Camera-type eye (tissue), 1 donor: ENCODE data around the gene SPC24. TPM values are rescaled to one million over a fixed set of nuclear protein-coding genes. Genes with fewer than 3 reads are reported as not detected.

ENCODE experiments used
- total RNA-seq: library from RNA; depleted of rRNA; stranded (reverse); fragments of >200 nt; gene quantifications from one replicate; pipeline ENCODE4 v1.2.3, GENCODE V29; 2014

SPC24 gene, protein sequence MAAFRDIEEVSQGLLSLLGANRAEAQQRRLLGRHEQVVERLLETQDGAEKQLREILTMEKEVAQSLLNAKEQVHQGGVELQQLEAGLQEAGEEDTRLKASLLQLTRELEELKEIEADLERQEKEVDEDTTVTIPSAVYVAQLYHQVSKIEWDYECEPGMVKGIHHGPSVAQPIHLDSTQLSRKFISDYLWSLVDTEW
- 11.4 TPM for total RNA-seq

DNA sequence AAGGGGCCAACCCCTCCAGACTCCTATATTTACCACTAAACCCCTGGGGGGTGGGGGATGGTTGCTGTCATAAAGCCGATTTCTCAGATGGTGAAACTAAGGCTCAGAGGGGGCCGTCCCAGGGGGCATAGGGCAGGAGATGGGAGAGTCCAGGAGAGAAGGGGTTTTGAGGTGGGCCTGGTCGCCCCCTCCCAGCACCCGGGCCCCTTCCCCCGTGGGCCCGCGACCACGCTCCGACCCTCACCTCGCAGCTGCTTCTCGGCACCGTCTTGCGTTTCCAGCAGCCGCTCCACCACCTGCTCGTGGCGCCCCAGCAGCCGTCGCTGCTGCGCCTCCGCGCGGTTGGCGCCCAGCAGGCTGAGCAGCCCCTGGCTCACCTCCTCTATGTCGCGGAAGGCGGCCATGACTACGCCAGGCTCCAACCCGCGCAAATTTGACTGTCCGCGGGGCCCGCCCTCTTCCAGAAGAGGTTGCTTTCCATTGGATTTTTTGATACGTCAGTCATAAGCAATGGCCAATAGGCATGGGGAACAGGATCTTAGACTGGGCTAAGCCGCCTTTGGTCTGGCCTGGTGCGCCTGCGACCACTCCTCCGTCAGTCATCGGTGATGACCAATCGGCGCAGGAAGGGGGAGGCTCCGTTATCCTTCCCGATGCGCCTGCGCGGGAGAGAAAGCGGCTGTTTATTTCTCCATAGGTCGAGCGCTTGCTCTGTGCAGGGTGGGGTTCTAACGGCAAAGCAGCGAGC is at the start of gene SPC24:
Gene SPC24, minus strand, starts transcription at position 410 of the 748 bp plus-strand sequence. Its CDS starts 6 bp downstream, at position 404.

DNA sequence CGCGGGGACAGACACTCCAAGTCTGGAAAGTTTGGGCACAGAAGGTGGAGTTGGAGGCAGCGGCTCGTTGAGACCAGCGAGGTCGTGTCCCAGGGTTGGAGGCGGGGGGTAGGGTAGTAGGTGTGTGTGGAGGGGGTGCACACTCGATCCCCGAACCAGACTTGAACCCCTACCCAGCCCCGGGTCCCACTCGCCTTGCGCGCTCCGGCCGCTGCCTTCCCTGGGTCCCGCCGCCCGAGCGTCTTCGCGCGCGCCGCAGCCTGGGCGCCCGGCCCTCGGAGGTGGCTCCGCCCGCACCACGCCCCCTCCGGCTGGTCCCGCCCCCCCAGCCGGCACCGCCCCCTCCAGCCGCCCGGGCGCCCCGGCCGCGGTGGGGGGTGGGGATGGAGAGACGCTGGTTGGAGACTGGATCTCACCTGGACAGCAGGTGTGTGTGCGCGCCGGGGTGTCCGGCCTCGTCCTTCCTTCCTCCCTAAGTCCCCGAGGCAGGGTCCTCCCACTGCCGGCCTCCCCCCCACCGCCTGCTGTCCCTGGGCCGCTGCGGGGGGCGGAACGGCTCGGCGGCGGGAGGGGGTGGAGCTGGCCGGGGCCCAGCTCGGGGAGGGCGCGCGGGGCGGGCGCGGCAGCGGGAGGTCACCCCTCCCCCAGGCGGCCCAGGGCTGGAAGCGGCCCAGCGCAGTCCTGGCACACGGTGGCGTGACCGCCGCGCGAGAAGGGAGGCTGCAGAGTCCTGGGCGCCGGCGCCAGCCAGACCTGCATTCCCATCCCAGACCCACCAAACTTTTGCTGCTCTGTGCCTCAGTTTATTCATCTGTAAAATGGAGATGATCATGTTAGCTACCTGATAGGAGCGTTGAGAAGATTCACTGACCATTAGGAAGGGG is 42.0 kb upstream of the SPC24 start, which contains the start of gene KANK2:
Gene KANK2, minus strand, starts transcription at position 255 of the 884 bp plus-strand sequence. CDS start 3,034 bp downstream, outside the sequence.

Other genes starting within 250 kb of the SPC24 start
- gene YIPF2, start 227.1 kb downstream of the SPC24 start, total RNA-seq = 53.3 TPM
- gene TIMM29, start 227.0 kb downstream of the SPC24 start, total RNA-seq = 44.3 TPM
- 160 TPM for gene SMARCA4, start 194.8 kb downstream of the SPC24 start, total RNA-seq
- 28.2 TPM for gene LDLR, start 66.3 kb downstream of the SPC24 start, total RNA-seq
- 190 TPM for gene KANK2, start 41.8 kb upstream of the SPC24 start, total RNA-seq
- 1.4 TPM for gene ANGPTL8, start 83.8 kb upstream of the SPC24 start, total RNA-seq
- gene DOCK6, start 106.7 kb upstream of the SPC24 start, total RNA-seq = 44.9 TPM
- not detected for gene TSPAN16, start 140.4 kb upstream of the SPC24 start, total RNA-seq
- 17.7 TPM for gene RAB3D, start 183.9 kb upstream of the SPC24 start, total RNA-seq
- gene TMEM205, start 190.5 kb upstream of the SPC24 start, total RNA-seq = 83.0 TPM
- 55.9 TPM for gene CCDC159, start 190.7 kb upstream of the SPC24 start, total RNA-seq
- gene PLPPR2, start 199.7 kb upstream of the SPC24 start, total RNA-seq = 16.8 TPM
- gene SWSAP1, start 218.9 kb upstream of the SPC24 start, total RNA-seq = 1.5 TPM
- 3.4 TPM for gene EPOR, start 228.5 kb upstream of the SPC24 start, total RNA-seq